ENCODE measurements around the gene USP17L26.
"Not testable (repeated sequence)": the region's sequence is repeated elsewhere in the genome, so short reads cannot be mapped to it uniquely, and the experiment has no call there.

GRCh38 chr4:9381012-9381534 lies 46.6 kb downstream of the USP17L26 start:
- peak; percentile 57 to 62 (median 60) for TF ChIP-seq CTCF (IDR thresholded peaks at IDR 0.05)
- not testable (repeated sequence) for TF ChIP-seq POLR2AphosphoS5 (IDR thresholded peaks at IDR 0.05); POLR2A (IDR thresholded peaks at IDR 0.05; ENCODE audit: low read depth); EP300 (IDR thresholded peaks at IDR 0.05)

All from esophagus muscularis mucosa (tissue), 4 donors.